Measurements from ENCODE around the gene OR10A2. TPM values are rescaled to one million over a fixed set of nuclear protein-coding genes. Genes with fewer than 3 reads are reported as not detected.

Gene OR10A2
- polyA plus RNA-seq, 1 donor from 2014 or later: not detected

DNA sequence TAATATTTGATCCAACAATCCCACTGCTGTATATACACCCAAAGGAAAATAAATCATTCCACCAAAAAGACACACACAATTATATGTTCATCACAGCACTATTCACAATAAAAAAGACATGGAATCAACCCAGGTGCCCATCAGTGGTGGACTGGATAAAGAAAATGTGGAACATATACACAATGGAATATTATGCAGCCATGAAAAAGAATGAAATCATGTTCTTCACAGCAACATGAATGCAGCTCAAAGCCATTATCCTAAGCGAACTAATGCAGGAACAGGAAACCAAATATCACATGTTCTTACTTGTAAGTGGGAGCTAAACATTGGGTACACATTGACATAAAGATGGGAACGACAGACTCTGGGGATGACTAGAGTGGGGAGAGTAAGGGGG is 56.8 kb downstream of the OR10A2 start:
- no peak for TF ChIP-seq SMC3 (conservative IDR thresholded peaks at IDR 0.05; ENCODE audit: poor library complexity)
- TF ChIP-seq MXI1 (conservative IDR thresholded peaks at IDR 0.05; ENCODE audit: poor library complexity, severe bottlenecking): no peak

DNA sequence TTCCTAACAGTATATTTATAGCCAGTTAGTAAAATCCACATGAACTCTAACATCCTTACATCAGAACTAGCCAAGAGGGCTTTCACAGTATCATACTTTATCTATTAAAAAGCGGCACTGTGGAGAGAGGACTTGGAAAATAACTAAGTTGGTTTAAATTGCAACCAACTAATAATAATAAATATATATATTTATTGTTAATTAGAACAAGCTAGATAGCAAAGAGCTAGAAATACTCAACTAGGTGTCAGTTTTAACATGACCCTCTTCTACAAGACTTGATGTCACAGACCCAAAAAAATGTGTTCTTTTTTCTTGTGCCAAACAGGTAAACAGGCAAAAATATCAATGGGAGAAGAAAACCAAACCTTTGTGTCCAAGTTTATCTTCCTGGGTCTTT is 57.8 kb downstream of the OR10A2 start, which contains the start of gene OR2D3:
OR2D3 (plus strand) TSS at position 301 of the 400 bp plus-strand sequence; CDS start at position 301, 0 bp downstream.
- Histone ChIP-seq H3K27me3 (ENCODE audit: insufficient read depth, low read depth, low read length) (no peaks in the 10 kb centered on the region), H3K9me2 (ENCODE audit: insufficient read depth, low read length) (no peaks in the 10 kb centered on the region), H3K9ac (ENCODE audit: low read length) (no peak within 1 kb of the TSS), H3K4me2 (ENCODE audit: low read length) (no peak within 1 kb of the TSS), H3K9me3 (ENCODE audit: low read length) (no peaks in the 10 kb centered on the region), H3K79me2 (replicated peaks; ENCODE audit: insufficient read depth, low read length) (no peaks in the 10 kb centered on the region), H3K4me3 (ENCODE audit: low read length) (no peak within 1 kb of the TSS), H4K20me1 (ENCODE audit: insufficient read depth) (no peaks in the 10 kb centered on the region), H3K27ac (ENCODE audit: low read length) (no peak within 1 kb of the TSS), H3F3A (ENCODE audit: insufficient read depth, low read length, poor library complexity, severe bottlenecking) (no peaks in the 10 kb centered on the region), H2AFZ (ENCODE audit: low read depth, low read length) (no peak within 1 kb of the TSS), H3K36me3 (ENCODE audit: insufficient read depth, low read length) (no peaks in the 10 kb centered on the region)
- TF ChIP-seq SMC3 (conservative IDR thresholded peaks at IDR 0.05; ENCODE audit: poor library complexity): no peak

More for the DNA sequence above, 56.8 kb downstream of the OR10A2 start:
- Histone ChIP-seq H4K20me1 (ENCODE audit: insufficient read depth) (no peaks in the 10 kb centered on the region), H2AFZ (ENCODE audit: low read depth, low read length) (no peak overlapping the region), H3K79me2 (replicated peaks; ENCODE audit: insufficient read depth, low read length) (no peaks in the 10 kb centered on the region), H3K4me3 (ENCODE audit: low read length) (no peak overlapping the region), H3K27me3 (ENCODE audit: insufficient read depth, low read depth, low read length) (no peaks in the 10 kb centered on the region), H3K4me2 (ENCODE audit: low read length) (no peak overlapping the region), H3K36me3 (ENCODE audit: insufficient read depth, low read length) (no peaks in the 10 kb centered on the region), H3K9ac (ENCODE audit: low read length) (no peak overlapping the region), H3K9me3 (ENCODE audit: low read length) (no peaks in the 10 kb centered on the region), H3K27ac (ENCODE audit: low read length) (no peak overlapping the region), H3F3A (ENCODE audit: insufficient read depth, low read length, poor library complexity, severe bottlenecking) (no peaks in the 10 kb centered on the region), H3K9me2 (ENCODE audit: insufficient read depth, low read length) (no peaks in the 10 kb centered on the region)

Other genes starting within 250 kb of the OR10A2 start
- 3.8 and 5.3 TPM in 2 replicates for gene TPP1, start 243.6 kb upstream of the OR10A2 start, polyA plus RNA-seq
- gene DCHS1, start 207.2 kb upstream of the OR10A2 start, polyA plus RNA-seq: 30.1 and 42.4 TPM in 2 replicates
- gene MRPL17, start 179.7 kb upstream of the OR10A2 start, polyA plus RNA-seq: 23.0 and 28.3 TPM in 2 replicates
- gene OR2AG2, start 91.1 kb upstream of the OR10A2 start, polyA plus RNA-seq: not detected in 2 replicates
- not detected in 2 replicates for gene OR2AG1, start 80.0 kb upstream of the OR10A2 start, polyA plus RNA-seq
- 0.05 TPM in 1 of 2 replicates, not detected in the other for gene OR6A2, start 63.4 kb upstream of the OR10A2 start, polyA plus RNA-seq
- gene OR10A5, start 17.4 kb upstream of the OR10A2 start, polyA plus RNA-seq: not detected in 2 replicates
- gene OR10A4, start 13.6 kb downstream of the OR10A2 start, polyA plus RNA-seq: not detected in 2 replicates
- not detected in 2 replicates for gene OR2D2, start 29.4 kb downstream of the OR10A2 start, polyA plus RNA-seq
- not detected in 2 replicates for gene OR2D3, start 57.9 kb downstream of the OR10A2 start, polyA plus RNA-seq
- 0.38 and 2.5 TPM in 2 replicates for gene ZNF215, start 63.4 kb downstream of the OR10A2 start, polyA plus RNA-seq
- 6.9 and 7.6 TPM in 2 replicates for gene ZNF214, start 157.3 kb downstream of the OR10A2 start, polyA plus RNA-seq
- 0.44 and 0.48 TPM in 2 replicates for gene NLRP14, start 157.4 kb downstream of the OR10A2 start, polyA plus RNA-seq
- gene RBMXL2, start 225.9 kb downstream of the OR10A2 start, polyA plus RNA-seq: not detected in 2 replicates